Fibroblast of pulmonary artery (primary cell): ENCODE measurements around the gene HNF4A.

Source experiments
- DNase-seq: peaks from one replicate; pipeline ENCODE4 v3.0.0-alpha.2; 2010; ENCODE audit warnings: low read depth
- H3K4me3 ChIP-seq: replicated peaks from 2 replicates; pipeline ENCODE4 v1.5.1; 2011; ENCODE audit warnings: low read depth, mild to moderate bottlenecking, control low read depth, low read length, moderate library complexity
- CTCF ChIP-seq: IDR thresholded peaks from 2 replicates; pipeline ENCODE4 v1.5.1; 2011; ENCODE audit warnings: mild to moderate bottlenecking, control low read depth, low read length, inconsistent platforms; ENCODE audit errors: missing control alignments

The HNF4A gene

GRCh38 chr20:44480097-44480496, 124.6 kb downstream of the HNF4A start:
- no peak overlapping the region for H3K4me3 ChIP-seq
- no peak for DNase-seq
- TF ChIP-seq CTCF: no peak

GRCh38 chr20:44481719-44482416, 126.4 kb downstream of the HNF4A start:
- no peak for DNase-seq
- no peak overlapping the region for H3K4me3 ChIP-seq

GRCh38 chr20:44483112-44483511, 127.6 kb downstream of the HNF4A start:
- H3K4me3 ChIP-seq: no peak overlapping the region

More at GRCh38 chr20:44481719-44482416, 126.4 kb downstream of the HNF4A start:
- TF ChIP-seq CTCF: no peak

More at GRCh38 chr20:44483112-44483511, 127.6 kb downstream of the HNF4A start:
- DNase-seq: no peak
- TF ChIP-seq CTCF: no peak
